ENCODE results near the gene FSCN2. TPM values are rescaled to one million over a fixed set of nuclear protein-coding genes. Genes with fewer than 3 reads are reported as not detected.

FSCN2 gene, protein sequence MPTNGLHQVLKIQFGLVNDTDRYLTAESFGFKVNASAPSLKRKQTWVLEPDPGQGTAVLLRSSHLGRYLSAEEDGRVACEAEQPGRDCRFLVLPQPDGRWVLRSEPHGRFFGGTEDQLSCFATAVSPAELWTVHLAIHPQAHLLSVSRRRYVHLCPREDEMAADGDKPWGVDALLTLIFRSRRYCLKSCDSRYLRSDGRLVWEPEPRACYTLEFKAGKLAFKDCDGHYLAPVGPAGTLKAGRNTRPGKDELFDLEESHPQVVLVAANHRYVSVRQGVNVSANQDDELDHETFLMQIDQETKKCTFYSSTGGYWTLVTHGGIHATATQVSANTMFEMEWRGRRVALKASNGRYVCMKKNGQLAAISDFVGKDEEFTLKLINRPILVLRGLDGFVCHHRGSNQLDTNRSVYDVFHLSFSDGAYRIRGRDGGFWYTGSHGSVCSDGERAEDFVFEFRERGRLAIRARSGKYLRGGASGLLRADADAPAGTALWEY
- not detected for polyA plus RNA-seq (2013, experiment 1 of 2)
- polyA plus RNA-seq (2013, experiment 2 of 2), result not detected

DNA sequence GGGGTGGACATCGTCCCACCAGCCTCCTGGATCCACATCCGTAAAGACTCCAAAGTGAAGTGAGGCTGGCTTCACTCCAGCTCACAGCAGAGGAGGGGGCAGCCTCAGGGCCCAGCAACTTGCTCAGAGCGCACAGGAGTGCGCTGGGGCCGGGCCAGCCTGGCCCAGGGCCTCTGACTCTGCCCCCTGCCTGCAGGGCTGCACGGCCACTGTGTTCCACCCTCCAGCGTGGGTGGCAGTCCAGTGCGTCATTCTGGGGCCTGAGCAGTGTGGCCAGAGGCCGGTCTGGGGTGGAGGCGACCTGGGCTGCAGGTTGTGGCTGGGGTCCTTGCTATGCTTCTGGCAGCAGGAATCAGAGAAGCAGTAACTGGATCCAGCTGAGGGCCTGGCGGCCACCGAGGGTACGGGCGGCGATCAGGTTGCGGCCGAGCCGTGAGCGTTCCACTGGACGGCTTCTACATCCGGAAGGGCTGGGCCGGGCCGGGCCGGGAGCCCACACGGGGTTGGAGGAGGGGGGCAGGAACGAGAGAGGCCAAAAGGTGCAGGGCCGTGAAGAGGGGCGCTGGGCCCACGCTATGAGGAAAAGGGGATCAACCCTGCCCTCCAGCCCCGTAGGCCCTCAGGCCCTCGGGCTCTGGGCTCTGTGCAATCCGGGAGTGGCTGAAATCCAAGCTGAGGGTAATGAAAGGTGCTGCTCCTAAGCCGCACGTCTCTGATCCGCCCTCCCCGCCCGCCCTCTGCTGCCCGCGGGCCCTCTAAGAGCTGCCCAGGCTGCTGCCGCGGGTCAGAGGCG is at the start of gene FSCN2:
Gene FSCN2, plus strand, starts transcription at position 787 of the 793 bp plus-strand sequence. CDS start 155 bp downstream, outside the sequence.
- H3K56ac ChIP-seq (ENCODE audit: low read length), result no peak within 1 kb of the TSS
- no peaks in the 10 kb centered on the region for H3K36me3 ChIP-seq (ENCODE audit: control insufficient read depth, insufficient read depth, low read length)
- H3K4me2 ChIP-seq (ENCODE audit: low read length), result no peak within 1 kb of the TSS
- no peak within 1 kb of the TSS for H3K27ac ChIP-seq (ENCODE audit: low read depth, low read length)
- no peaks in the 10 kb centered on the region for H3K79me1 ChIP-seq (ENCODE audit: low read length)
- H3K23ac ChIP-seq (ENCODE audit: low read length), result no peak within 1 kb of the TSS
- H4K8ac ChIP-seq (ENCODE audit: low read depth, low read length), result no peak within 1 kb of the TSS
- no peaks in the 10 kb centered on the region for H3K79me2 ChIP-seq (ENCODE audit: control insufficient read depth, insufficient read depth, low read length)
- H3K4ac ChIP-seq (ENCODE audit: low read depth, low read length), result no peak within 1 kb of the TSS
- no peak for DNase-seq
- H3K27me3 ChIP-seq (ENCODE audit: insufficient read depth, low read length, poor library complexity), result no peaks in the 10 kb centered on the region
- no peak within 1 kb of the TSS for H2BK15ac ChIP-seq (replicated peaks; ENCODE audit: low read depth)
- H4K5ac ChIP-seq (ENCODE audit: low read length), result no peak within 1 kb of the TSS
- H3K4me1 ChIP-seq (ENCODE audit: control insufficient read depth, low read depth, low read length), result no peaks in the 10 kb centered on the region
- no peak within 1 kb of the TSS for H2AK5ac ChIP-seq (ENCODE audit: low read length)
- H3K18ac ChIP-seq (ENCODE audit: low read length), result no peak within 1 kb of the TSS
- H2BK120ac ChIP-seq (ENCODE audit: low read depth, low read length), result no peak within 1 kb of the TSS
- H3K9ac ChIP-seq (ENCODE audit: low read length), result no peak within 1 kb of the TSS
- whole genome bisulfite sequencing (ENCODE audit: extremely low coverage, insufficient coverage, low lambda C conversion rate), result no CpG with 5 or more reads among the region's 42 CpGs
- H3K4me3 ChIP-seq (ENCODE audit: low read length), result no peak within 1 kb of the TSS
- H2BK5ac ChIP-seq (ENCODE audit: low read length), result no peak within 1 kb of the TSS

DNA sequence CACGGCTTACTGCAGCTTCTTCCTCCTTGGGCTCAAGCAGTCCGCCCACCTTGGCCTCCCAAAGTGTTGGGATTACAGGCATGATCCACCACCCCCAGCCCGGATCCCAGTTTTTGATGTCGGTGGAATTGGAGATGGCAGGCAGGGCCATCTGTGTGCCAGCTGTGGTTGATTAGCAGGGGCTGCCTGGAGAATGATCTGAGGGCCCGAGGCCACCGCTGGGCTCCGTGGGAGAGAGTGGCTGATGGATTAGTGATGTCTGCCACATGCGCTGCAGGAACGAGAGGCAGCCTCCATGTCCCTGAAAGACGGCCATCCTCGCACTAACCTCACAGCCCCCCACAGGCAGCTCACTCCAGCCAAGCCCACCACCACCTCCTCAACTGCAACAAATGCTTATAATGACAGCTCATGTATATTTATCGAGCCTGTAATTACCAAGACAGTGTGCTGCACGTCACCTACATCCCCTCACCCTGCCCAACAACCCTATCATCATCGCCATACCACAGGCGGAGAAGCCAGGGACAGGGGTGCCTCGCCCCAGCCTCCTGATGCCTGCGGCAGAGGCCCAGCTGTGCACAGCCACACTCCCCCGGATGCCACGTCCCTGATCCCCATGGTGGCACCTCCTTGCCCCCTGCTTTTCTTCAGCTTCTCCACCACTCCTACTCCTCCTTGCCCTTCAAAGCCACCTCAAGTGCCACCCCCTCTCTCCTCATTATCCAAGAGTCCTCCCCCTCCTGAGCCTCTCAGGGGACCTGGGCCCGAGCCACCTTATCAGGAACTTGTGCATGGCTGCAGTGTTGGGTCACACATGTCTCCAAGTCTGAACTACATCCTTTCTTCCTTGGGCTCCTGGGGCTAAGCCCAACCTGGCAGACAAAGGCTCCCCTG is 48.8 kb upstream of the FSCN2 start:
- no CpG with 5 or more reads among the region's 20 CpGs for WGBS (ENCODE audit: extremely low coverage, insufficient coverage, low lambda C conversion rate)
- Histone ChIP-seq H3K4ac (ENCODE audit: low read depth, low read length) (no peak overlapping the region), H3K4me2 (ENCODE audit: low read length) (no peak overlapping the region), H2BK5ac (ENCODE audit: low read length) (no peak overlapping the region), H4K5ac (ENCODE audit: low read length) (no peak overlapping the region), H3K27me3 (ENCODE audit: insufficient read depth, low read length, poor library complexity) (no peaks in the 10 kb centered on the region), H3K56ac (ENCODE audit: low read length) (no peak overlapping the region), H4K8ac (ENCODE audit: low read depth, low read length) (no peak overlapping the region), H3K36me3 (ENCODE audit: control insufficient read depth, insufficient read depth, low read length) (no peaks in the 10 kb centered on the region), H2BK15ac (replicated peaks; ENCODE audit: low read depth) (no peak overlapping the region), H3K9ac (ENCODE audit: low read length) (no peak overlapping the region), H2BK120ac (ENCODE audit: low read depth, low read length) (no peak overlapping the region), H3K79me2 (ENCODE audit: control insufficient read depth, insufficient read depth, low read length) (no peaks in the 10 kb centered on the region), H3K23ac (ENCODE audit: low read length) (no peak overlapping the region), H3K4me1 (ENCODE audit: control insufficient read depth, low read depth, low read length) (no peaks in the 10 kb centered on the region), H2AK5ac (ENCODE audit: low read length) (no peak overlapping the region), H3K18ac (ENCODE audit: low read length) (no peak overlapping the region), H3K79me1 (ENCODE audit: low read length) (no peaks in the 10 kb centered on the region), H3K4me3 (ENCODE audit: low read length) (no peak overlapping the region), H3K27ac (ENCODE audit: low read depth, low read length) (no peak overlapping the region)
- no peak for DNase-seq

DNA sequence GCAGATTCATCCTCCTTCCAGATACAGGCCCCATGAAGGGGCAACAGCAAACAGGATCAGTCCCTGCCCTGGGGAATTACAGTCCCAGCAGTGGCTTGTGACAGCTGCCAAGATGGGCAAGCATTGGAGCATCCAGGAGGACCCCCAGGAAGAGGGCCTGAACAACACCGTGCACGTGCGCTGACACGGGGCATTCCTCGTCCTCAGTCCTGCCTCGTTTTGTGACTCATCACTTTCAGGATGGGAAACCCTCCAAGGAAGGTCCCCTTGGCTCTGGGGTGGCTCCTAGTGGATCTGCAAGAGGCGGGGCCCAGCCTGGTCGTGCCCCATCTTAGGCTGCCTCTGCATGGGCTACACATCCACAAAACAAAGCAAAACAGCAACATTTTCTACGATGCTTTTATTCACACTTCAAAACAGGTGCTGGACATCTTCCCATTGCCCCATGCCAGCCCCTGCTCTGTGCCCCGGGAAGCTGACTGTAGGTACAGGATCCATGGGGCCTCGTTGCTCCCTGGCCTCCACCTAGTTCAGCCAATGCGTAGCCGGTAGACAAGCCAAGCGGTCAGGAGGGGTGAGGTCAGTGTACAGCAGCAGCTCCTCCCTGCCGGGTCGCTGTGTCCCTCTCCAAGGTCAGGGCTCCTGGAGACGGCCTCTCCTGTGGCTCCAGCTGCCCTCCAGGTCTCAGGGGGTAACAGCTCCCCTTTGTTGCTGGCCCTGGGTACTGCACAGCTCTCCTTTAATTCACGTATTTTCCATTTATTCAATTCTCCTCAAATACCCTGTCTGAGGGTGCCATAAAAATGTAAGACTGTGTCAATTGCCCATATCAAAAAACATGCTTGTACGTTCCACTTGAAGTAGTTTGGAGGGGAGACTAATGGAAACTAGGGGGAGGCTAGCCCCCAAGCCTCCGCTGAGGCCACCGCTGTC is 47.8 kb upstream of the FSCN2 start:
- no peaks in the 10 kb centered on the region for H3K79me2 ChIP-seq (ENCODE audit: control insufficient read depth, insufficient read depth, low read length)
- no peak overlapping the region for H3K9ac ChIP-seq (ENCODE audit: low read length)
- H3K4me1 ChIP-seq (ENCODE audit: control insufficient read depth, low read depth, low read length), result no peaks in the 10 kb centered on the region
- no peak overlapping the region for H3K18ac ChIP-seq (ENCODE audit: low read length)
- no peak for DNase-seq
- H3K79me1 ChIP-seq (ENCODE audit: low read length), result no peaks in the 10 kb centered on the region
- H3K27ac ChIP-seq (ENCODE audit: low read depth, low read length), result no peak overlapping the region
- no peak overlapping the region for H2BK120ac ChIP-seq (ENCODE audit: low read depth, low read length)
- H3K4me2 ChIP-seq (ENCODE audit: low read length), result no peak overlapping the region
- H3K4me3 ChIP-seq (ENCODE audit: low read length), result no peak overlapping the region
- H3K56ac ChIP-seq (ENCODE audit: low read length), result no peak overlapping the region
- no peak overlapping the region for H3K23ac ChIP-seq (ENCODE audit: low read length)
- no peak overlapping the region for H2BK15ac ChIP-seq (replicated peaks; ENCODE audit: low read depth)
- H3K4ac ChIP-seq (ENCODE audit: low read depth, low read length), result no peak overlapping the region
- no peak overlapping the region for H4K8ac ChIP-seq (ENCODE audit: low read depth, low read length)
- H3K36me3 ChIP-seq (ENCODE audit: control insufficient read depth, insufficient read depth, low read length), result no peaks in the 10 kb centered on the region
- no peaks in the 10 kb centered on the region for H3K27me3 ChIP-seq (ENCODE audit: insufficient read depth, low read length, poor library complexity)
- H4K5ac ChIP-seq (ENCODE audit: low read length), result no peak overlapping the region
- no peak overlapping the region for H2AK5ac ChIP-seq (ENCODE audit: low read length)
- H2BK5ac ChIP-seq (ENCODE audit: low read length), result no peak overlapping the region
- WGBS (ENCODE audit: extremely low coverage, insufficient coverage, low lambda C conversion rate), result no CpG with 5 or more reads among the region's 21 CpGs

DNA sequence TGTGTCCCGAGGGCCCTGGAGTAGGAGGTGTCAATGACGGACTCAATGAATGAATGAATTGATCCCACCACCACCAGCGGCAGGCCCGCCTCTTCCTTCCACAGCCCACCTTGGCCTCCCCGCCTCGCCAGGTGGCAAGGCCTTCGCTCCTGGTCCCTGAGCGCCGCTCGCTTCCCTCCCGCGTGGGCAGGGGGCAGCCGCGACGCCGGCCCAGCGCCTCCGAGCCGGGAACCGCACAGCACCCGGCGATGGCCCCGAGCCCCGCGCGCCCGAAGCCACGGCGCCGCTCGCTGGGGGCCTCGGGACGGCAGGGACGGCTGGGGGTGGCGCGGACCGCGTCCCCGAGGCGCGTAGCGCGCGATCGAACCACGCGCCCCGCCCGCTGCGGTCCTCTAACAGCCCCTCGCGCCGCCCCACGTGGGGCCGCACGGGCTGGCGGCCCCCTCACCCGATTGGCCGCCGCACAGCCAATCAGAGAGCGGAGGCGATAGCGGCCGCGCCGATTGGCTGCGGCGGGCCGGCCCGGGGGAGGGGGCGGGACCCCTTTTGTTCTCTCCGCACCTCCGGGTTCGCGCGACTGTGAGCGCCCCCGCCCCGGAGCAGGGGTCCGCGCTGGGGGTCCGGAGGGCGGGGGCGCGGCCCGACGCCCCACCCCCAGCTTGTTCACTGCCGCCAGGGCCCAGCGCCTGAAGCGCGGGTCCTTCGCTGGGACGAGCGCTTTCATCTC is 46.9 kb upstream of the FSCN2 start:
- Histone ChIP-seq H3K4ac (ENCODE audit: low read depth, low read length) (no peak overlapping the region), H3K79me2 (ENCODE audit: control insufficient read depth, insufficient read depth, low read length) (no peaks in the 10 kb centered on the region), H4K5ac (ENCODE audit: low read length) (no peak overlapping the region), H3K79me1 (ENCODE audit: low read length) (no peaks in the 10 kb centered on the region), H2BK120ac (ENCODE audit: low read depth, low read length) (no peak overlapping the region), H3K9ac (ENCODE audit: low read length) (peak overlapping the region; percentile 69), H3K4me3 (ENCODE audit: low read length) (peak overlapping the region; percentile 11), H2BK15ac (replicated peaks; ENCODE audit: low read depth) (no peak overlapping the region), H3K4me1 (ENCODE audit: control insufficient read depth, low read depth, low read length) (no peaks in the 10 kb centered on the region), H3K23ac (ENCODE audit: low read length) (peak overlapping the region; percentile 24), H2BK5ac (ENCODE audit: low read length) (no peak overlapping the region), H3K27me3 (ENCODE audit: insufficient read depth, low read length, poor library complexity) (no peaks in the 10 kb centered on the region), H3K27ac (ENCODE audit: low read depth, low read length) (no peak overlapping the region), H2AK5ac (ENCODE audit: low read length) (no peak overlapping the region), H3K4me2 (ENCODE audit: low read length) (peak overlapping the region; percentile 25), H3K36me3 (ENCODE audit: control insufficient read depth, insufficient read depth, low read length) (no peaks in the 10 kb centered on the region), H4K8ac (ENCODE audit: low read depth, low read length) (no peak overlapping the region), H3K56ac (ENCODE audit: low read length) (peak overlapping the region; percentile 78), H3K18ac (ENCODE audit: low read length) (no peak overlapping the region)
- no CpG with 5 or more reads among the region's 94 CpGs for WGBS (ENCODE audit: extremely low coverage, insufficient coverage, low lambda C conversion rate)
- peak; percentile 58 for DNase-seq
